ENCODE results near the gene NCDN. TPM values are rescaled to one million over a fixed set of nuclear protein-coding genes. Genes with fewer than 3 reads are reported as not detected.
A peak's percentile ranks its signal among the peaks of the same experiment; 100 is the strongest.
"Not testable (repeated sequence)": the region's sequence is repeated elsewhere in the genome, so short reads cannot be mapped to it uniquely, and the experiment has no call there.

NCDN gene
- total and polyA plus RNA-seq, 2 experiments from 2014 or later = 19.6 to 25.7 TPM

DNA sequence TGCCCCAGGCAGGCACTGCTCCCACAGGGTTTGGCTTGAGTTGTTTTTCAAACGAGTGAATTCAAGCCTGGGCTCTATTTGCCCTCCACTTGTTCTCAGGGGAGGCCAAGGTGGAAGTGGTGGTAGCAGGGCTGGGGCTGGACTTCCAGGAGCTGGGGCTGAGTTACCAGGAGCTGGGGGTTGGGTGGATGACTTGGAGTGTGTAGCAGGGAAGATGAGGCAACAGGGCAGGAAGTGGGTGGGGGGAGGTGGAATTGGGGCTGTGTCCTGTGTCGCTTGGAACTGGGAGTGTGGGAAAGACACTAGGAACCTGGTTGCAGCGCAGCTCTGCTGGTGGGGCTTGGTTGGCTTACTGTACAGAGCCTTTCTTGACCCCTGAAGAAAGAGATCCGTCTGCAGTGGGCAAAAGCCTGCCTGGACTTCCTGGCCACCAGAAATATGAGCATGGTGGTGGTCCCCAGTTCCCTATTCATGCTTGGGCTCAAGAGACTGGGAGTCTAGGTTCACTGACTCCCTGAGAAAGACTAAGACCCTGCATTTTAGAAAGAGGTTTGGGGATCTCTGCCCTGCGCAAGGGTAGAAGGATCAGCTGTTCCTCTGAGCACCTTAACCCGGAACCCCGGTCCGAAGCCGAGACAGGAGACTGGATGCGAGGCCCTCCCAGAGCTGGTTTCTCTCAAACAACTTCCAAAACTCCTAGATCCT, 18.6 kb downstream of the NCDN start:
- no peaks in the 10 kb centered on the region for H3K79me2 ChIP-seq
- H3K4me3 ChIP-seq = no peak overlapping the region
- H3K36me3 ChIP-seq (replicated peaks; ENCODE audit: insufficient read depth, low read depth) = no peaks in the 10 kb centered on the region
- H4K20me1 ChIP-seq (ENCODE audit: insufficient read depth, poor library complexity, severe bottlenecking) = no peaks in the 10 kb centered on the region
- H3K4me1 ChIP-seq (ENCODE audit: insufficient read depth) = peaks cover 24% of the 10 kb centered on the region
- peak overlapping the region; percentile 87 for H3K4me2 ChIP-seq
- no peak overlapping the region for H2AFZ ChIP-seq
- peaks cover 69% of the 10 kb centered on the region for H3K27me3 ChIP-seq
- no peak overlapping the region for H3K27ac ChIP-seq
- WGBS (ENCODE audit: low lambda C conversion rate, missing lambda C conversion rate) = 53% methylated on average over 10 of the region's 10 CpGs
- H3K9me2 ChIP-seq (replicated peaks; ENCODE audit: insufficient read depth) = no peaks in the 10 kb centered on the region
- DNase-seq (ENCODE audit: low spot score) = no peak
- TF ChIP-seq CTCF (IDR thresholded peaks at IDR 0.05; ENCODE audit: poor library complexity) (no peak), EZH2 (IDR thresholded peaks at IDR 0.05; ENCODE audit: borderline replicate concordance) (no peak), EZH2phosphoT487 (IDR thresholded peaks at IDR 0.05; ENCODE audit: low read depth, severe bottlenecking, unreplicated experiment) (no peak)
- no peaks in the 10 kb centered on the region for H3K9me3 ChIP-seq (ENCODE audit: low read depth)

GRCh38 chr1:35576766-35577070, 19.1 kb downstream of the NCDN start:
- not testable (repeated sequence) for H3K9me3 ChIP-seq (ENCODE audit: low read depth); H3K79me2 ChIP-seq; H3K4me3 ChIP-seq; H3K9me2 ChIP-seq (replicated peaks; ENCODE audit: insufficient read depth); DNase-seq (ENCODE audit: low spot score); H4K20me1 ChIP-seq (ENCODE audit: insufficient read depth, poor library complexity, severe bottlenecking); H3K27ac ChIP-seq; H3K36me3 ChIP-seq (replicated peaks; ENCODE audit: insufficient read depth, low read depth)
- peaks cover 64% of the 10 kb centered on the region for H3K27me3 ChIP-seq
- peaks cover 24% of the 10 kb centered on the region for H3K4me1 ChIP-seq (ENCODE audit: insufficient read depth)
- peak; percentile 69 for TF ChIP-seq EZH2 (IDR thresholded peaks at IDR 0.05; ENCODE audit: borderline replicate concordance)
- H3K4me2 ChIP-seq = peak overlapping the region; percentile 87
- H2AFZ ChIP-seq = peak overlapping the region; percentile 81
- 31% methylated on average over 20 of the region's 37 CpGs for WGBS (ENCODE audit: low lambda C conversion rate, missing lambda C conversion rate)

DNA sequence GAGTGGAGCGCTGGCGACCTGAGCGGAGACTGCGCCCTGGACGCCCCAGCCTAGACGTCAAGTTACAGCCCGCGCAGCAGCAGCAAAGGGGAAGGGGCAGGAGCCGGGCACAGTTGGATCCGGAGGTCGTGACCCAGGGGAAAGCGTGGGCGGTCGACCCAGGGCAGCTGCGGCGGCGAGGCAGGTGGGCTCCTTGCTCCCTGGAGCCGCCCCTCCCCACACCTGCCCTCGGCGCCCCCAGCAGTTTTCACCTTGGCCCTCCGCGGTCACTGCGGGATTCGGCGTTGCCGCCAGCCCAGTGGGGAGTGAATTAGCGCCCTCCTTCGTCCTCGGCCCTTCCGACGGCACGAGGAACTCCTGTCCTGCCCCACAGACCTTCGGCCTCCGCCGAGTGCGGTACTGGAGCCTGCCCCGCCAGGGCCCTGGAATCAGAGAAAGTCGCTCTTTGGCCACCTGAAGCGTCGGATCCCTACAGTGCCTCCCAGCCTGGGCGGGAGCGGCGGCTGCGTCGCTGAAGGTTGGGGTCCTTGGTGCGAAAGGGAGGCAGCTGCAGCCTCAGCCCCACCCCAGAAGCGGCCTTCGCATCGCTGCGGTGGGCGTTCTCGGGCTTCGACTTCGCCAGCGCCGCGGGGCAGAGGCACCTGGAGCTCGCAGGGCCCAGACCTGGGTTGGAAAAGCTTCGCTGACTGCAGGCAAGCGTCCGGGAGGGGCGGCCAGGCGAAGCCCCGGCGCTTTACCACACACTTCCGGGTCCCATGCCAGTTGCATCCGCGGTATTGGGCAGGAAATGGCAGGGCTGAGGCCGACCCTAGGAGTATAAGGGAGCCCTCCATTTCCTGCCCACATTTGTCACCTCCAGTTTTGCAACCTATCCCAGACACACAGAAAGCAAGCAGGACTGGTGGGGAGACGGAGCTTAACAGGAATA, 19.7 kb downstream of the NCDN start:
- no peaks in the 10 kb centered on the region for H3K9me2 ChIP-seq (replicated peaks; ENCODE audit: insufficient read depth)
- H3K79me2 ChIP-seq = no peaks in the 10 kb centered on the region
- WGBS (ENCODE audit: low lambda C conversion rate, missing lambda C conversion rate) = 9% methylated on average over 67 of the region's 70 CpGs
- no peak overlapping the region for H3K27ac ChIP-seq
- H3K27me3 ChIP-seq = peaks cover 58% of the 10 kb centered on the region
- peaks cover 24% of the 10 kb centered on the region for H3K4me1 ChIP-seq (ENCODE audit: insufficient read depth)
- TF ChIP-seq CTCF (IDR thresholded peaks at IDR 0.05; ENCODE audit: poor library complexity) (no peak), EZH2 (IDR thresholded peaks at IDR 0.05; ENCODE audit: borderline replicate concordance) (peak; percentile 63), EZH2phosphoT487 (IDR thresholded peaks at IDR 0.05; ENCODE audit: low read depth, severe bottlenecking, unreplicated experiment) (no peak)
- H3K36me3 ChIP-seq (replicated peaks; ENCODE audit: insufficient read depth, low read depth) = no peaks in the 10 kb centered on the region
- H3K9me3 ChIP-seq (ENCODE audit: low read depth) = no peaks in the 10 kb centered on the region
- H2AFZ ChIP-seq = peak overlapping the region; percentile 81
- H3K4me3 ChIP-seq = peak overlapping the region; percentile 37
- DNase-seq (ENCODE audit: low spot score) = no peak
- peak overlapping the region; percentile 87 for H3K4me2 ChIP-seq
- H4K20me1 ChIP-seq (ENCODE audit: insufficient read depth, poor library complexity, severe bottlenecking) = no peaks in the 10 kb centered on the region

DNA sequence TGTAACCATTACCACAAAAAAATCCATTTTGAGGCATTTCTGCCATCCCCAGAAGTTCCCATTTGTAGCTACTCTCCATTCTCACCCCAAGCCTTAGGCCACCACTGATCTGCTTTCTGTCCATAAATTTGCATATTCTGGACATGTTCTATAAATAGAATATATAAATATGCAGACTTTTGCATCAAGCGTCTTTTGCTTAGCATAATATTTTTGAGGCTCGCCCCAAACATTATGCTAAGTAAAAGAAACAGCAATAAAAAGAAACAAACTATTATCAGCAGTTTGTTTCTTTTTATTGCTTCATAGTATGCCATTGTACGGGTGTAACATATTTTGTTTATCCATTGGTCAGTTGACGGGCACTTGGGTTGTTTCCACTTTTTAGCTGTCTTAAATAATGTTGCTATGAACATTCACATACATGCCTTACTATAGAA, 23.4 kb downstream of the NCDN start:
- WGBS (ENCODE audit: low lambda C conversion rate, missing lambda C conversion rate) = 87% methylated on average over 4 of the region's 4 CpGs
- no peak for DNase-seq (ENCODE audit: low spot score)

GRCh38 chr1:35581621-35582020, 24.0 kb downstream of the NCDN start:
- H3K79me2 ChIP-seq; H3K4me3 ChIP-seq; H3K9me3 ChIP-seq (ENCODE audit: low read depth); DNase-seq (ENCODE audit: low spot score); H3K9me2 ChIP-seq (replicated peaks; ENCODE audit: insufficient read depth); H3K27ac ChIP-seq; H4K20me1 ChIP-seq (ENCODE audit: insufficient read depth, poor library complexity, severe bottlenecking); H3K36me3 ChIP-seq (replicated peaks; ENCODE audit: insufficient read depth, low read depth); H3K4me2 ChIP-seq; H2AFZ ChIP-seq: not testable (repeated sequence)
- 93% methylated on average over 9 of the region's 9 CpGs for WGBS (ENCODE audit: low lambda C conversion rate, missing lambda C conversion rate)
- H3K4me1 ChIP-seq (ENCODE audit: insufficient read depth) = peaks cover 13% of the 10 kb centered on the region
- peaks cover 20% of the 10 kb centered on the region for H3K27me3 ChIP-seq

More for the DNA sequence above, 23.4 kb downstream of the NCDN start:
- Histone ChIP-seq H3K4me3 (no peak overlapping the region), H2AFZ (no peak overlapping the region), H3K27ac (no peak overlapping the region), H3K79me2 (no peaks in the 10 kb centered on the region), H3K36me3 (replicated peaks; ENCODE audit: insufficient read depth, low read depth) (no peaks in the 10 kb centered on the region), H3K4me1 (ENCODE audit: insufficient read depth) (peaks cover 13% of the 10 kb centered on the region), H3K9me2 (replicated peaks; ENCODE audit: insufficient read depth) (no peaks in the 10 kb centered on the region), H3K4me2 (no peak overlapping the region), H4K20me1 (ENCODE audit: insufficient read depth, poor library complexity, severe bottlenecking) (no peaks in the 10 kb centered on the region), H3K9me3 (ENCODE audit: low read depth) (no peaks in the 10 kb centered on the region), H3K27me3 (peaks cover 27% of the 10 kb centered on the region)
- TF ChIP-seq EZH2 (IDR thresholded peaks at IDR 0.05; ENCODE audit: borderline replicate concordance) (no peak), EZH2phosphoT487 (IDR thresholded peaks at IDR 0.05; ENCODE audit: low read depth, severe bottlenecking, unreplicated experiment) (no peak), CTCF (IDR thresholded peaks at IDR 0.05; ENCODE audit: poor library complexity) (no peak)
